Stomach (tissue), 9 donors: Measurements from ENCODE around the gene RPS18. TPM values are rescaled to one million over a fixed set of nuclear protein-coding genes. Genes with fewer than 3 reads are reported as not detected.
A peak's percentile ranks its signal among the peaks of the same experiment; 100 is the strongest.
"Not testable (repeated sequence)": the region's sequence is repeated elsewhere in the genome, so short reads cannot be mapped to it uniquely, and the experiment has no call there.

Experiments used
- DNase-seq, 2 donors: peaks; one replicate each; pipeline versions ENCODE4 v3.0.0 to v3.0.0-alpha.2; 2013 to 2019
- H3K27ac ChIP-seq, 5 donors: fragments of 200-600 bp in 4 of 5; sonication (generic) in 4 of 5; one replicate each; pipeline ENCODE4 v1.5.1; 2013 to 2019; ENCODE audit warnings: mild to moderate bottlenecking in 1 of 5, moderate library complexity in 1 of 5
- H3K27me3 ChIP-seq, 3 donors: fragments of 200-600 bp; sonication (generic); one replicate each; pipeline ENCODE4 v1.5.1; 2017 to 2019; ENCODE audit warnings: mixed run types in 1 of 3
- H3K36me3 ChIP-seq, 4 donors: fragments of 200-600 bp; sonication (generic); 1 replicate in 3 of 4; 2 replicates in 1 of 4; pipeline ENCODE4 v1.5.1; 2016 to 2019
- H3K4me1 ChIP-seq, 4 donors: fragments of 200-600 bp; sonication (generic); one replicate each; pipeline ENCODE4 v1.5.1; 2016 to 2019
- H3K4me3 ChIP-seq, 4 donors: fragments of 200-600 bp; sonication (generic) in 3 of 4; one replicate each; pipeline ENCODE4 v1.5.1; 2016 to 2019; ENCODE audit warnings: mild to moderate bottlenecking in 1 of 4
- H3K9me3 ChIP-seq, 4 donors: fragments of 200-600 bp; sonication (generic); one replicate each; pipeline ENCODE4 v1.5.1; 2016 to 2019
- EP300 ChIP-seq: sonication (generic); formaldehyde crosslinking; IDR thresholded peaks from one replicate; pipeline ENCODE4 v1.6.1; 2017; ENCODE audit warnings: antibody characterized with exemption
- POLR2A ChIP-seq, 4 donors: fragments of 450-650 bp; IDR thresholded peaks; one replicate each; pipeline ENCODE4 v1.6.1; 2016; ENCODE audit warnings: antibody characterized with exemption in 4 of 4, control low read depth in 2 of 4, mild to moderate bottlenecking in 1 of 4, moderate library complexity in 1 of 4
- POLR2AphosphoS5 ChIP-seq, 3 donors: sonication (generic); formaldehyde crosslinking; IDR thresholded peaks; one replicate each; pipeline ENCODE4 v1.6.1; 2016; ENCODE audit warnings: antibody characterized with exemption in 3 of 3
- WGBS, 5 donors: extraction: QIAGEN DNeasy Blood & Tissue Kit in 3 of 5; methylation state at CpG; one replicate each; pipeline versions ENCODE4 v1.1.5 to v1.1.7; 2013 to 2018; 5-methylcytosine and 5-hydroxymethylcytosine counted together
- intact Hi-C: fragments of 100-400 bp; cut with DNase I; formaldehyde crosslinking; loops from one replicate; pipeline ENCODE4 v1.15.1; 2023; ENCODE audit warnings: low total_unique reads
- polyA plus RNA-seq, 3 donors: library from polyadenylated mRNA; stranded (reverse); fragments of 200-250 nt; gene quantifications; one replicate each; pipeline ENCODE4 v1.2.3, GENCODE V29; 2013
- total RNA-seq, 5 donors: library from RNA; depleted of rRNA; stranded (reverse); fragments of >200 nt; gene quantifications; one replicate each; pipeline versions ENCODE4 v1.1.0 to v1.2.3, GENCODE V29; 2014 to 2016
- TF ChIP-seq, protein P1 (sequence below), 7 experiments: fragments of 450-650 bp in 4 of 7; fragments of 200-600 bp in 3 of 7; sonication (generic) in 3 of 7; IDR thresholded peaks; one replicate each; pipeline ENCODE4 v1.5.1; 2016 to 2019; ENCODE audit warnings: antibody characterized with exemption in 7 of 7, control low read depth in 2 of 7, mild to moderate bottlenecking in 1 of 7
- donor health status: healthy with polysubstance abuse.
- donor health status: Bipolar disorder and iron deficiency.
- donor health status: healthy.

RPS18 gene
- total and polyA plus RNA-seq, 8 donors: 279 to 9,227 (median 2,699) TPM

DNA sequence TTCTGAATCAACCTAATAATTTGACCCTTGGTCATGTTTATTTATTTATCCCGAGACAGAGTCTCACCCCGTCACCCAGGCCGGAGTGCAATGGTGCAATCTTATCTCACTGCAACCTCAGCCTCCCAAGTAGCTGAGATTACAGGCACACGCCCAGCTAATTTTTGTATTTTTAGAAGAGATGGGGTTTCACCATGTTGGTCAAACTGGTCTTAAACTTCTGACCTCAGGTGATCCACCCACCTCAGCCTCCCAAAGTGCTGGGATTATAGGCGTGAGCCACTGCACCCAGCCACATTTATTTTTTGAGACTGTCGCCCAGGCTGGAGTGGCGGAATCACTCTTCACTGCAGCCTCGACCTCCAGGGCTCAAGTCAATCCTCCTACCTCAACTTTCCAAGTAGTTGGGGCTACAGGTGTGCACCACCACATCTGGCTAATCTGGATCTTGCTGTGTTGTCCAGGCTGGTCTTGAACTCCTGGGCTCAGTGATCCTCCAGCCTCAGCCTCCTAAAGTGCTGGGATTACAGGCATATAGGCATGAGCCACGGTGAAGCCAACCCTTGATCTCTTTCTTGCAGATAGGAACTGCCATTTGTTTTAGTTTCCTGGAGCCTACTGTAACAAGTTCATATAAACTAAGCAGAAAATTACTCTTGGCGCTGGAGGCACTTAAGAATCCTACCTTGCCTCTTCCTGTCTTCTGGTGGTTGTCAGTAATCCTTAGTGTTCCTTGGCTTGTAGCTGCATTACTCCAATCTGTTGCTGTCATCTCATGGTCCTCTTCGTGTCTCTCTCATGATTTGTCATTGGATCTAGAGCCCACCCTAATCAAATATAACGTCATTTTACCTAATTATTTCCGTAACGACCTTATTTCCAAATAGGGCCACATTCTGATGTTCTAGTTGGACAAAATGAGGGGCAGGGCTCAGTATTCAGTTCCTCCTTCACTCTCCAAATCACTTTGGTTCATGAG is 2.3 kb downstream of the RPS18 start:
- Histone ChIP-seq H3K27ac (peak overlapping the region; percentile 3 to 95 (median 45)), H3K4me1 (peaks cover 58 to 84% (median 84%) of the 10 kb centered on the region in 4 donors), H3K27me3 (no peaks in the 10 kb centered on the region), H3K4me3 (peak overlapping the region in 3 of 4 donors; percentile 9 to 77 (median 77)), H3K9me3 (no peaks in the 10 kb centered on the region), H3K36me3 (peaks cover 39 to 51% (median 48%) of the 10 kb centered on the region in 4 donors)
- TF ChIP-seq, protein P1, sequence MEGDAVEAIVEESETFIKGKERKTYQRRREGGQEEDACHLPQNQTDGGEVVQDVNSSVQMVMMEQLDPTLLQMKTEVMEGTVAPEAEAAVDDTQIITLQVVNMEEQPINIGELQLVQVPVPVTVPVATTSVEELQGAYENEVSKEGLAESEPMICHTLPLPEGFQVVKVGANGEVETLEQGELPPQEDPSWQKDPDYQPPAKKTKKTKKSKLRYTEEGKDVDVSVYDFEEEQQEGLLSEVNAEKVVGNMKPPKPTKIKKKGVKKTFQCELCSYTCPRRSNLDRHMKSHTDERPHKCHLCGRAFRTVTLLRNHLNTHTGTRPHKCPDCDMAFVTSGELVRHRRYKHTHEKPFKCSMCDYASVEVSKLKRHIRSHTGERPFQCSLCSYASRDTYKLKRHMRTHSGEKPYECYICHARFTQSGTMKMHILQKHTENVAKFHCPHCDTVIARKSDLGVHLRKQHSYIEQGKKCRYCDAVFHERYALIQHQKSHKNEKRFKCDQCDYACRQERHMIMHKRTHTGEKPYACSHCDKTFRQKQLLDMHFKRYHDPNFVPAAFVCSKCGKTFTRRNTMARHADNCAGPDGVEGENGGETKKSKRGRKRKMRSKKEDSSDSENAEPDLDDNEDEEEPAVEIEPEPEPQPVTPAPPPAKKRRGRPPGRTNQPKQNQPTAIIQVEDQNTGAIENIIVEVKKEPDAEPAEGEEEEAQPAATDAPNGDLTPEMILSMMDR (IDR thresholded peaks at IDR 0.05): no peak
- TF ChIP-seq POLR2A (IDR thresholded peaks at IDR 0.05) (no peak), EP300 (no peak), POLR2AphosphoS5 (IDR thresholded peaks at IDR 0.05) (no peak)
- 36 to 46% (median 43%) methylated on average over 14 of the region's 14 CpGs for WGBS, 5 donors
- peak in 1 of 2 donors; percentile 3 for DNase-seq
- intact Hi-C loops: no loop called here

DNA sequence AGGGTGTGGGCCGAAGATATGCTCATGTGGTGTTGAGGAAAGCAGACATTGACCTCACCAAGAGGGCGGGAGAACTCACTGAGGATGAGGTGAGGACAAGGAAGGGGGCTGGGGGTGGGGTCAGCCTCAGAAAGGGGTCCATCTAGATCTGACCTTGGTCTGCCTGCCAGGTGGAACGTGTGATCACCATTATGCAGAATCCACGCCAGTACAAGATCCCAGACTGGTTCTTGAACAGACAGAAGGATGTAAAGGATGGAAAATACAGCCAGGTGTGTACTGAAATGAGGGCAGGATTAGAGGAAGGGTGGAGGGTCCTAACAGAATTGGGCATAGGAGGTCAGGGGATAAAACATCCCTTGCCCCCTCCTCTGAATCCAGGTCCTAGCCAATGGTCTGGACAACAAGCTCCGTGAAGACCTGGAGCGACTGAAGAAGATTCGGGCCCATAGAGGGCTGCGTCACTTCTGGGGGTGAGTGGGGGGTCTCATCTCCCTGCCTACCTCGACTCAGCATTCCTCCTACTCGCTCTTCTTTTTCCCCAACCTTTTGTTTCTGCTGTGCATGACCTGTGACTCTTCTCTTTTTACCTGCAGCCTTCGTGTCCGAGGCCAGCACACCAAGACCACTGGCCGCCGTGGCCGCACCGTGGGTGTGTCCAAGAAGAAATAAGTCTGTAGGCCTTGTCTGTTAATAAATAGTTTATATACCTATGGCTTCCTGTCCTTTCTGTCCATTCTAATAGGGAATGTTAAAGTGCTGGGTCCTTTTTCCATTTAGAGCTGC is 4.1 kb downstream of the RPS18 start:
- H3K9me3 ChIP-seq, H3K27me3 ChIP-seq, intact Hi-C loops: not testable (repeated sequence)
- Histone ChIP-seq H3K4me3 (peak overlapping the region in 3 of 4 donors; percentile 70 to 77 (median 72)), H3K4me1 (peaks cover 58 to 84% (median 78%) of the 10 kb centered on the region in 4 donors), H3K27ac (peak overlapping the region; percentile 91 to 97 (median 95)), H3K36me3 (peaks cover 43 to 64% (median 62%) of the 10 kb centered on the region in 4 donors)
- WGBS, 5 donors: 52 to 74% (median 60%) methylated on average over 16 of the region's 16 CpGs
- peak in 1 of 2 donors; percentile 9 for DNase-seq

DNA sequence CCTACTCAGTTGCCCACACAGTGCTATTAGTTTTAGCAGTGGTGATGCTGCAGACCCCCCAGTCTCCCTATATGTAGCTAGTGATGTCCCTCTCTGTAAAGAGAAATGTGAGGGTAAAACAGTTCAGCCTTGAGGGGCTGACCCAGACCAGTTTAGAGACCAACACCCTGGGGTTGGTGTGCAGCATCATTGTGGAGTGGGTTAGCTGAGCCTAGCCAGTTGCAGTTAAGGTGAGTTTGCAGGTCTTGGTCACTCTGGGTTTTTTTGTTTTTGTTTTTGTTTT is 4.6 kb downstream of the RPS18 start:
- Histone ChIP-seq H3K27ac (peak overlapping the region; percentile 91 to 97 (median 95)), H3K36me3 (peaks cover 45 to 69% (median 67%) of the 10 kb centered on the region in 4 donors), H3K9me3 (no peaks in the 10 kb centered on the region), H3K4me1 (peaks cover 58 to 81% (median 76%) of the 10 kb centered on the region in 4 donors), H3K27me3 (no peaks in the 10 kb centered on the region), H3K4me3 (peak overlapping the region; percentile 70 to 79 (median 74))
- intact Hi-C loops: no loop called here
- no peak for TF ChIP-seq EP300
- TF ChIP-seq, protein P1 (IDR thresholded peaks at IDR 0.05): no peak
- TF ChIP-seq POLR2AphosphoS5 (IDR thresholded peaks at IDR 0.05): no peak
- no peak for TF ChIP-seq POLR2A (IDR thresholded peaks at IDR 0.05)
- DNase-seq: no peak

DNA sequence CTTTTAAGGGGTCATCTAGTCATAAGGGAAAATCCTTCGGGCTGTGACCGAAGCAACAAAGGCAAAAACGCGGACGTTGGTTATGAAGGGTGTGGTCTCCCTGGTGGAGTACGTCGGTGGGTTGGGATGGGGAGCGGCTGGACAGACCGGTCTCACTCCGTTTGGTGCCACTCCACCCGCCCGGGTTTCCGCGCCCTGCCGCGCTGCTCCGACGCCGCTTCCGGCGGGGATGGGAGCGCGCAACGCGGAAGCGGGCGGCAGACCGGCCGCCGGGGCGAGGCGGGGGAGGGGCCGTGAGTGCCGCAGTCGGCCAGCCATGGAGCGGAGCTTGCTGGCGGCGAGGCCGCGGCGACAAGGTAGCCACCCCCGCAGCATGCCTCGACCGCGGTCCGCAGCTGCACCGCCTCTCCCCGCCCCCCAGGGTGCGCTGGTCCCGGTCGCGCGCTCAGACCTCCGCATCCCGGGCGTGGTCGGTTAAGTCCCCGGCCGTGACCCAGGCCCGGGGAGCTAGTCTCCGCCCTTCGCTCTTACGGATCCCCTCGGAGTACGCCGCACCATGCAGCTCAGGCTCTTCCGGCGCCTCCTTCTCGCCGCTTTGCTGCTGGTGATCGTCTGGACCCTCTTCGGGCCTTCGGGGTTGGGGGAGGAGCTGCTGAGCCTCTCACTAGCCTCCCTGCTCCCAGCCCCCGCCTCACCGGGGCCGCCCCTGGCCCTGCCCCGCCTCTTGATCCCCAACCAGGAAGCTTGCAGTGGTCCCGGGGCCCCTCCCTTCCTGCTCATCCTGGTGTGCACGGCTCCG is 5.2 kb downstream of the RPS18 start, which contains the start of gene B3GALT4:
Gene B3GALT4, plus strand, starts transcription at position 260 of the 799 bp plus-strand sequence. Its CDS starts 297 bp downstream, at position 557.
- Histone ChIP-seq H3K36me3 (peaks cover 45 to 74% (median 72%) of the 10 kb centered on the region in 4 donors), H3K9me3 (no peaks in the 10 kb centered on the region), H3K27me3 (no peaks in the 10 kb centered on the region), H3K4me3 (peak within 1 kb of the TSS; percentile 70 to 79 (median 74)), H3K4me1 (peaks cover 58 to 81% (median 75%) of the 10 kb centered on the region in 4 donors), H3K27ac (peak within 1 kb of the TSS; percentile 91 to 97 (median 95))
- DNase-seq: peak; percentile 84 to 95
- TF ChIP-seq EP300 (no peak), POLR2AphosphoS5 (IDR thresholded peaks at IDR 0.05) (peak in 2 of 3 donors; percentile 77 to 90)
- TF ChIP-seq, protein P1 (IDR thresholded peaks at IDR 0.05): peak in 5 of 7 experiments; percentile 21 to 68 (median 34)
- WGBS, 5 donors: 0 to 1% (median 0%) methylated on average over 52 to 80 of the region's 80 CpGs
- intact Hi-C loops: no loop called here
